ENCODE data around the gene NOS3. TPM values are rescaled to one million over a fixed set of nuclear protein-coding genes. Genes with fewer than 3 reads are reported as not detected.

NOS3 gene
- total and polyA plus RNA-seq, 9 of the 15 experiments (the other 6 are each of a cell fraction or from before 2014, with no cell fraction given), result 1.1 to 121 (median 23.6) TPM

- BruUV-seq (replicated peaks), result no TSS peak
- no peak overlapping the region for H3K27ac ChIP-seq (ENCODE audit: extremely low read depth, low read depth, low read length)
- peaks cover 3% of the 10 kb centered on the region for H3K9me1 ChIP-seq (ENCODE audit: control insufficient read depth, insufficient read depth, low read length)
- H3K4me3 ChIP-seq, result no peak overlapping the region
- 1% methylated on average over 6 of the region's 6 CpGs for WGBS (ENCODE audit: insufficient coverage, low coverage, missing lambda C conversion rate)
- ATAC-seq, result no peak
- intact Hi-C loops (cut with micrococcal nuclease) (no loop called here), in situ Hi-C loops (cut with MboI) (no loop called here)
- FAIRE-seq, result no peak
- no peaks in the 10 kb centered on the region for H3K9me3 ChIP-seq (replicated peaks; ENCODE audit: control insufficient read depth, insufficient read depth, low read depth, low read length)
- H3K36me3 ChIP-seq (ENCODE audit: control insufficient read depth, insufficient read depth, low read length), result no peaks in the 10 kb centered on the region
- ChIA-PET CTCF (ENCODE audit: low intra/inter-chr PET ratio) (no interaction called here), POLR2A (no interaction called here)
- no peak overlapping the region for H3K4me2 ChIP-seq (ENCODE audit: insufficient read depth, low read length)
- peaks cover 24 to 46% of the 10 kb centered on the region in 2 experiments for H3K4me1 ChIP-seq (replicated peaks in 1 of 2; ENCODE audit: control insufficient read depth in 2 of 2, insufficient read depth in 2 of 2, low read length in 2 of 2)
- peaks cover 23 to 29% of the 10 kb centered on the region in 2 experiments for H3K27me3 ChIP-seq (ENCODE audit: control insufficient read depth in 2 of 2, insufficient read depth in 2 of 2, low read length in 2 of 2)
- no peak overlapping the region for H3K9ac ChIP-seq (ENCODE audit: insufficient read depth in 1 of 2, low read depth in 2 of 2, low read length in 2 of 2)
- H3K79me2 ChIP-seq (ENCODE audit: control insufficient read depth, insufficient read depth, low read length), result peaks cover 9% of the 10 kb centered on the region
- no peak for DNase-seq (ENCODE audit: extremely low read depth in 1 of 4, low spot score in 3 of 4)
- no peak for TF ChIP-seq FOXJ2 (tag; IDR thresholded peaks at IDR 0.05)
- TF ChIP-seq SPI1 (IDR thresholded peaks at IDR 0.05; ENCODE audit: borderline replicate concordance, low read depth, low read length), result no peak
- peaks cover 9% of the 10 kb centered on the region; the same call in 1 of the 2 replicates for H4K20me1 ChIP-seq (replicated peaks; ENCODE audit: control insufficient read depth, insufficient read depth, low read length)
- no peak overlapping the region for H2AFZ ChIP-seq (ENCODE audit: low read depth, low read length)
Measured at GRCh38 chr7:150981644-150982043, 9.2 kb upstream of the NOS3 start.

GRCh38 chr7:150982351-150982750 lies 8.5 kb upstream of the NOS3 start:
- peaks cover 23 to 29% of the 10 kb centered on the region in 2 experiments for H3K27me3 ChIP-seq (ENCODE audit: control insufficient read depth in 2 of 2, insufficient read depth in 2 of 2, low read length in 2 of 2)
- in situ Hi-C loops (cut with MboI), result no loop called here
- H3K79me2 ChIP-seq (ENCODE audit: control insufficient read depth, insufficient read depth, low read length), result peaks cover 2% of the 10 kb centered on the region
- WGBS (ENCODE audit: insufficient coverage, low coverage, missing lambda C conversion rate), result 10% methylated on average over 3 of the region's 3 CpGs
- BruUV-seq (replicated peaks), result no TSS peak
- H3K36me3 ChIP-seq (ENCODE audit: control insufficient read depth, insufficient read depth, low read length), result no peaks in the 10 kb centered on the region
- ChIA-PET CTCF (ENCODE audit: low intra/inter-chr PET ratio) (no interaction called here), POLR2A (no interaction called here)
- H3K9me3 ChIP-seq (replicated peaks; ENCODE audit: control insufficient read depth, insufficient read depth, low read depth, low read length), result no peaks in the 10 kb centered on the region
- peaks cover 17 to 44% of the 10 kb centered on the region in 2 experiments for H3K4me1 ChIP-seq (replicated peaks in 1 of 2; ENCODE audit: control insufficient read depth in 2 of 2, insufficient read depth in 2 of 2, low read length in 2 of 2)
- no peak for FAIRE-seq
- H3K4me2 ChIP-seq (ENCODE audit: insufficient read depth, low read length), result no peak overlapping the region
- DNase-seq (ENCODE audit: extremely low read depth in 1 of 4, low spot score in 3 of 4), result no peak
- peaks cover 9% of the 10 kb centered on the region; the same call in 1 of the 2 replicates for H4K20me1 ChIP-seq (replicated peaks; ENCODE audit: control insufficient read depth, insufficient read depth, low read length)
- H3K9ac ChIP-seq (ENCODE audit: insufficient read depth in 1 of 2, low read depth in 2 of 2, low read length in 2 of 2), result no peak overlapping the region
- intact Hi-C loops (cut with micrococcal nuclease), result no loop called here
- H2AFZ ChIP-seq (ENCODE audit: low read depth, low read length), result no peak overlapping the region
- no peak overlapping the region for H3K4me3 ChIP-seq
- peaks cover 3% of the 10 kb centered on the region for H3K9me1 ChIP-seq (ENCODE audit: control insufficient read depth, insufficient read depth, low read length)
- ATAC-seq, result no peak
- H3K27ac ChIP-seq (ENCODE audit: extremely low read depth, low read depth, low read length), result no peak overlapping the region
- no peak for TF ChIP-seq CTBP1 (IDR thresholded peaks at IDR 0.05; ENCODE audit: borderline replicate concordance)
- TF ChIP-seq, protein P1, sequence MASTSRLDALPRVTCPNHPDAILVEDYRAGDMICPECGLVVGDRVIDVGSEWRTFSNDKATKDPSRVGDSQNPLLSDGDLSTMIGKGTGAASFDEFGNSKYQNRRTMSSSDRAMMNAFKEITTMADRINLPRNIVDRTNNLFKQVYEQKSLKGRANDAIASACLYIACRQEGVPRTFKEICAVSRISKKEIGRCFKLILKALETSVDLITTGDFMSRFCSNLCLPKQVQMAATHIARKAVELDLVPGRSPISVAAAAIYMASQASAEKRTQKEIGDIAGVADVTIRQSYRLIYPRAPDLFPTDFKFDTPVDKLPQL (IDR thresholded peaks at IDR 0.05; ENCODE audit: extremely low read depth, insufficient read length), result no peak
- no peak for TF ChIP-seq ETS2 (tag; IDR thresholded peaks at IDR 0.05; ENCODE audit: borderline replicate concordance, poor library complexity, severe bottlenecking)
- no peak for TF ChIP-seq HCFC1 (IDR thresholded peaks at IDR 0.05; ENCODE audit: low read depth, low read length)
- TF ChIP-seq HMGN3 (IDR thresholded peaks at IDR 0.05; ENCODE audit: borderline replicate concordance, extremely low read depth, insufficient read length, low read depth, low read length), result no peak
- TF ChIP-seq, protein P2, sequence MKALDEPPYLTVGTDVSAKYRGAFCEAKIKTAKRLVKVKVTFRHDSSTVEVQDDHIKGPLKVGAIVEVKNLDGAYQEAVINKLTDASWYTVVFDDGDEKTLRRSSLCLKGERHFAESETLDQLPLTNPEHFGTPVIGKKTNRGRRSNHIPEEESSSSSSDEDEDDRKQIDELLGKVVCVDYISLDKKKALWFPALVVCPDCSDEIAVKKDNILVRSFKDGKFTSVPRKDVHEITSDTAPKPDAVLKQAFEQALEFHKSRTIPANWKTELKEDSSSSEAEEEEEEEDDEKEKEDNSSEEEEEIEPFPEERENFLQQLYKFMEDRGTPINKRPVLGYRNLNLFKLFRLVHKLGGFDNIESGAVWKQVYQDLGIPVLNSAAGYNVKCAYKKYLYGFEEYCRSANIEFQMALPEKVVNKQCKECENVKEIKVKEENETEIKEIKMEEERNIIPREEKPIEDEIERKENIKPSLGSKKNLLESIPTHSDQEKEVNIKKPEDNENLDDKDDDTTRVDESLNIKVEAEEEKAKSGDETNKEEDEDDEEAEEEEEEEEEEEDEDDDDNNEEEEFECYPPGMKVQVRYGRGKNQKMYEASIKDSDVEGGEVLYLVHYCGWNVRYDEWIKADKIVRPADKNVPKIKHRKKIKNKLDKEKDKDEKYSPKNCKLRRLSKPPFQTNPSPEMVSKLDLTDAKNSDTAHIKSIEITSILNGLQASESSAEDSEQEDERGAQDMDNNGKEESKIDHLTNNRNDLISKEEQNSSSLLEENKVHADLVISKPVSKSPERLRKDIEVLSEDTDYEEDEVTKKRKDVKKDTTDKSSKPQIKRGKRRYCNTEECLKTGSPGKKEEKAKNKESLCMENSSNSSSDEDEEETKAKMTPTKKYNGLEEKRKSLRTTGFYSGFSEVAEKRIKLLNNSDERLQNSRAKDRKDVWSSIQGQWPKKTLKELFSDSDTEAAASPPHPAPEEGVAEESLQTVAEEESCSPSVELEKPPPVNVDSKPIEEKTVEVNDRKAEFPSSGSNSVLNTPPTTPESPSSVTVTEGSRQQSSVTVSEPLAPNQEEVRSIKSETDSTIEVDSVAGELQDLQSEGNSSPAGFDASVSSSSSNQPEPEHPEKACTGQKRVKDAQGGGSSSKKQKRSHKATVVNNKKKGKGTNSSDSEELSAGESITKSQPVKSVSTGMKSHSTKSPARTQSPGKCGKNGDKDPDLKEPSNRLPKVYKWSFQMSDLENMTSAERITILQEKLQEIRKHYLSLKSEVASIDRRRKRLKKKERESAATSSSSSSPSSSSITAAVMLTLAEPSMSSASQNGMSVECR (CRISPR knock-in tag; IDR thresholded peaks at IDR 0.05), result no peak

Data from K562 (cell line).